Measurements from ENCODE around the gene TLR2.

GRCh38 chr4:153676984-153677383, 7.1 kb upstream of the TLR2 start:
- TF ChIP-seq POLR2AphosphoS5 (IDR thresholded peaks at IDR 0.05; ENCODE audit: low read depth) (no peak), CTCF (conservative IDR thresholded peaks at IDR 0.05; ENCODE audit: low read depth in 2 of 2) (no peak), EZH2 (IDR thresholded peaks at IDR 0.05; ENCODE audit: low read depth, unreplicated experiment) (no peak), REST (IDR thresholded peaks at IDR 0.05; ENCODE audit: unreplicated experiment) (no peak), EZH2phosphoT487 (IDR thresholded peaks at IDR 0.05; ENCODE audit: unreplicated experiment) (no peak), JUNB (IDR thresholded peaks at IDR 0.05; ENCODE audit: unreplicated experiment) (no peak)

Data from GM23338 (cell line).